GM18499 (cell line): ENCODE results near the gene P2RX6.
"Not testable (repeated sequence)": the region's sequence is repeated elsewhere in the genome, so short reads cannot be mapped to it uniquely, and the experiment has no call there.

Experiments used
- ATAC-seq: cut with Tn5 transposase; IDR thresholded peaks from one replicate; pipeline ENCODE4 v1.9.1; 2021; ENCODE audit warnings: moderate number of reproducible peaks; ENCODE audit not compliant: insufficient read depth, unreplicated experiment

The P2RX6 gene

GRCh38 chr22:20993304-20994127, 21.4 kb upstream of the P2RX6 start:
- ATAC-seq, result no peak

GRCh38 chr22:20994128-20994901, 20.6 kb upstream of the P2RX6 start:
- ATAC-seq, result no peak

DNA sequence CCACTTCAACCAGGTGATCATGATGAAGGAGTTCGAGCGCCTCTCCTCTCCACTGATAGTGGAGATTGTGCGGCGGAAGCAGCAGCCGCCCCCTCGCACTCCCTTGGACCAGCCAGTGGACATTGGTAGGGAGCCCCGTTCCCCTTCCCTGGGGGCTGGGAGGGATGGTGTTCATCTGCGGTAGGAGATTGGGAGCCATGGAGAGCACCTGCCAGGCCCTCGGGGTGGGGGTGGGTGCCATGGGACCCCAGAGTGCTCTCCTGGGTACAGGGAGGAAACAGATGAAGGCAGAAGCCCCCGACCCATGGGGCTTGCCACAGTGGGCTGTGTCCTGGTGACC, 20.1 kb upstream of the P2RX6 start:
- no peak for ATAC-seq

- no peak for ATAC-seq
Measured at GRCh38 chr22:20995329-20996030, 19.5 kb upstream of the P2RX6 start.

GRCh38 chr22:20996031-20996410, 18.9 kb upstream of the P2RX6 start:
- ATAC-seq, result no peak

DNA sequence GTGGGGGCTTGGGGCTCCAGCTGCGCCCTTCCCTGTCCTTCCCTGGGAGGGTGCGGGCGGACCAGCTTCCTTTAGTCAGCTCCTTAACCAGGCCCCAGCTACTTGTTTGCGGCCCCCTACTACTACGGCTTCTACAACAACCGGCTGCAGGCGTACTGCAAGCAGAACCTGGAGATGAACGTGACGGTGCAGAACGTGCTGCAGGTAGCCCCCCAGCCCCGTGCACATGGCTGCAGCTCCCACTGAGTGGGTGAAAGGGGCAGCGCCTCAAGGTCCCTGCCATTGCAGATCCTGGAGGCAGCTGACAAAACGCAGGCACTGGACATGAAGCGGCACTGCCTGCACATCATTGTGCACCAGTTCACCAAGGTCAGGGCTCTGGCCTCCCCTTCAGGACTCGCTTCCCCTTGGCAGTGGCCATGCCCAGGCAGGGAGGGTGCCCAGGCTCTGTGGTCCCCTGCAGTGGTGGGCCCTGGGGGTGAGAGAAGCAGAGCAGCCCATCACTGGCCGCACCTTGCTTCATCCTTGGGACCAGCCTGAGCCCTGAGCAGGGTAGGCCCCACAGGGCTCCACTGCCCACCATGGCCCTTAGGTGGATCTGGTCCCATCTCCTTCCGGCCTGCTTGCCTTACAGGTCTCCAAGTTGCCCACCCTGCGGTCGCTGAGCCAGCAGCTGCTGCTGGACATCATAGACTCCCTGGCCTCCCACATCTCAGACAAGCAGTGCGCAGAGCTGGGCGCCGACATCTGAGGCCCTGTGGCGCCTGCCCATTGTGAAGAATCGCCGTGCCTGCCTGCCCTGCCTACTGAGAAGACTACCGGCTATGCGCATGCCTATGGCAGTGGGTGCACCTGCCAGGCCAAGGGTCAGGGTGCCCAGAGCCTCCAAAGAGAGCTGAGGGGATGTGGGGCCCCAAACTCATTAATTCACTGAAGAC, 18.1 kb upstream of the P2RX6 start:
- ATAC-seq, result no peak

GRCh38 chr22:20997536-20998257, 17.3 kb upstream of the P2RX6 start:
- no peak for ATAC-seq

DNA sequence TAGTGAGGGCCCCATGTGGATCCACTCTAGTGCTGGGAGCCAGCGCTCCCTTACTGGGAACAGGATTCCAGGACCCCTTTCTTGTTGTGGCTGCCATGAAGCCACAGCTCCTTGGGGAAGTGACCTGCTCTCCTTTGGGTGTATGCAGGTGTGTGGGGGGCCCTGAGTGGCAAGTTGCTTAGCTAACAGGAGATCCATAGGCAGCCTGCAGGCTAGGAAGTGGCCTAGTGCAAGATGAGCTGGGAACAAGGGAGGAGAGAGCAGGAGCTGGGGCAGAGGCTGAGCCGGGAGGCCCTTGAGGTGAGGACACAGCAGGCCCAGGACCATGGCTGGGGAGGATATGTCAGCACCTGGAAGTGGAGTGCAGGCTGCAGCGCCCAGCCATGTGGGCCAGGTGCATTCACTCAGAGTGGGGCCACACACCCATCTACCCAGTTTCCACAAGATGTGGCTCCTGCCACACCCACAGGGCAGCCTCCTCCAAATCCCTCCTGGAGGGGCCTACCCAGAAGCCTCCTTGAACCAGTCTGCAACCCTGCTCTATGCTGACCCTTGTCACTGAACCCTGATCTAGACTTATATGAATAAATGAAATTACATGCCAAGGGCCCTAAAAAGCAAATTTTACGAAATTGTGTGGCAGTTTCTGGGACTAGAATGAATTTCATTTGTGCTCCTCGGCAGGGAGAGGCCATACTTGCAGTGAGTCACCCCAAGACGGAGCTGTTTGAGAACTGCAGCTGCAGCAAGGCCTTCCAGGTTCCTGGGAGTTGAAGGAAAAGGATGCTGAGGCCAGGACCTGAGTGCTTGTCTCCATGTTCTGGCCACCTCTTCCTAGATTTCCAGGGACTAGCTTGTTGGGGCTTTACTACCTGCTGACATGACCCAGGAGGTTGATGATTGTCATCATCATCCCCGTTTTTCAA, 16.3 kb upstream of the P2RX6 start:
- ATAC-seq, result no peak

DNA sequence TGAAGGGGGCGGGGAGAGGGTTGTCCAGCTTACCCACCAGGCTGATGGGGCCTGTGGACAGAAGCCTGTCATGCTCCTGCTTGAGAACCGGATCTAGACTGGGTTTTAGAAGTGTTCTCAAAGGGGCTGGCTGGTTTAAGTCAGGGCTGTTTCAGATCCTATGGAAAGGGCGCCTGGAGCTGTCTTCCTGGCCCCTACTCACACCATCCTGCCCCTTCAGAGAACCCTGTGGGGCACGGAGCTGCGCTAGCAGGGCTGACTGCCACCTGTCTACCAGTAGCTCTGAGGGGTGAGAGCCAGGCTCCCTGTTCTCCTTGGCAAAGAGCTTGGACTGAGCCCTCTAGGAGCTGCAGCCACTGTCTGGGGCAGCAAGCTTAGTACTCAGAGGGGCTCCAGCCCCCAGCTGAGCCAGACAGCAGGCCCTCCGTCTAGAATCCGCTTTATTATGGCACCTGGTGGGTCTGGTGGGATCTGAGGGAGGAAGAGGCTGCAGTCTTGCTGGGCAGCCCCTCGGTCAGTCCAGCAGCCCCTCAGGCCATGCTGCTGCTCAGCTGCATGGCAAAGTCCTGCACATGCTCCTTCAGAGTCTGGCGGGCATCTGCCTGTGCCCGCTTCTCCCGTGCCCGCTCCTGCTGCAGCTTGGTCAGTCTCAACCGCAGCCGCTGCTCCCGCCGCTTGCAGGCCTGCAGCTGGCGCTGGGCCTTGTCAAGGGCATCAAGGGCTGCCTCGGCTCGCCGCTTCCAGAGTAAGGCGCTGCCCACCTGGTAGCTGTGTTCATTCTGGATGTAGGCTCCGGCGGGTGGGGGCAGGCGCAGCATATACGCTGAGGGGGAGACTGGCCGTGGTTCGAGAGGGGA, 15.4 kb upstream of the P2RX6 start:
- ATAC-seq, result no peak

- no peak for ATAC-seq
Measured at GRCh38 chr22:21000207-21000986, 14.6 kb upstream of the P2RX6 start.

- no peak for ATAC-seq
Measured at GRCh38 chr22:21000987-21001600, 13.9 kb upstream of the P2RX6 start.

DNA sequence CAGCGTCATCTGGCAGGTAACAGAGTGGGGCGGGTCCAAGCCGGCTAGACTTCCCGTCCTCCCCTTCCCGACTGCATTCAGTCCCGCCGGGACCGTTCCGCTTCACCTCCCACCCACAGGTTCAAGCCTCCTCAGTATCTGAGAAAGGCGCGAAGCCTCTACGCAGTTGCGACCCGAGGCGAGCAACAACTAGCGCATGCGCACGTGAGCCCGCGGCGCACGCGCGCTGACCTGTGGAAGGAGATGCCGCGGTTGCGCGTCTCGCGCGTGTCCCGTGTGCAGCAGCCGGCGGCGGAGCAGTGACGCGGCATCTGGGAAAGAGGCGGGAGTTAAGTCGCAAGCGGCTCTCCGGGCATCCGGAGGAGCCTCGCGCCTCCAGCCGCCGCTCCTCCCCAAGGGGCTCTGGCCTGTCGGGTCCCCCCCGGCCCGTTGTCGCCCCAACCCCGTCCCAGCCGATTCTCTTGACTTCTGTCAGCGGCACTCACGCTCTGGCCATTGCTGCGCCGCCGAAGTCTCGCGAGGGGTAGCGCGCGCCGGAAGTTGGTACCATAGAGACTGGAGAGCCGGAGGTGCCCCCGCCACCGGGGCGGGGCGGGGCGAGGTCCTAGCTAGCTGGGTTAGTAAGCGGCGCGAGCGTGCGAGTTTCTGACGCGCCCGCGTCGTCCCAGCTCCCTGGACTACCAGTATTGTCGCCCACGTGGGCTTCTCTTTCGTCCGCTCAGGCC, 13.2 kb upstream of the P2RX6 start, which contains the start of gene THAP7:
Gene THAP7 (minus strand): TSS at position 518 of the 725 bp plus-strand sequence. CDS start 207 bp downstream, at position 311.
- peak; percentile 51 for ATAC-seq

GRCh38 chr22:21003782-21004181, 11.2 kb upstream of the P2RX6 start:
- no peak for ATAC-seq

- ATAC-seq, result not testable (repeated sequence)
Measured at GRCh38 chr22:21009208-21009607, 5.8 kb upstream of the P2RX6 start.

DNA sequence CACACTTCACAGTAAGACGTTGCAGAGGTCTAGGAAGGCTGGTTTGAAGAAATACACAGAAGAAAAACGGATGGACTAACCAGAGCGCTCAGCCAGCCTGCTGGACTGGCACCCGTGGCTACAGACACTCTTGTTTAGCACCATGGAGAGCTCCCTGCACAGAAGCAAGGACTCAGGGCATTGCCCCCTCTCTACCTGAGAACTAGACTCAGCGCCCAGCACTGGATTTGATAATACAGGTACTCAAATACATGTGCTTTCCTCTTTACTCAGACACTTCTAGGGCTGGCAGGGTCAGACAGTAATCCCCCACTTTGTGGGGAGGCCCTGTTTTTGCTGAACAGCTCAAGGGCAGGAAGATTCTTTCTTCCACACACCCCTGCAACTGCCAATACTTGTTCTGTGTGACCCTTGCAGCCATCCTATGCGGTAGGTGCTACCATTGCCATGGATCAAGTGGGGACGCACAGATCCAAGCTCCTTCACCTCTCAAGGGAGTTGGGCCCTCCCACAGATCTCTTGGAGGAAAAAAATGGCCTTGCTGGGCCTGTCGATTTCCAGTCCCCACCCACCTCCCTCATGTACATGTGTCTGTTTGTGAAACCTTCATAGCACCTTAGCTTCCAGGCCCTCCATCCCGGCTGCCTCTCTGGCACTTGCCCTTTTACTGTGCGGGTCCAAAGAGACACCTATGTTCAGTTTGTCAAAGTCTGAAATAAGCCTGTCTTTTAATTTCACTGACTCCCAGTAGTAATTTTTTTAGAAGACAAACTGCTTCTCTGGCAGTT, 5.1 kb upstream of the P2RX6 start:
- ATAC-seq, result no peak
